Activated T-cell treated with anti-CD3 and anti-CD28 coated beads for 1 hour (primary cell): ENCODE data around the gene CIROP.
A peak's percentile ranks its signal among the peaks of the same experiment; 100 is the strongest.

ENCODE experiments used
- DNase-seq: peaks from one replicate; pipeline ENCODE4 v3.0.0-alpha.2; 2020; ENCODE audit warnings: low read depth

Gene CIROP

GRCh38 chr14:23067847-23068788 is 36.7 kb downstream of the CIROP start:
- no peak for DNase-seq

- no peak for DNase-seq
Observed at GRCh38 chr14:23066855-23067744, 37.7 kb downstream of the CIROP start.

- no peak for DNase-seq
Observed at GRCh38 chr14:23066368-23066767, 38.4 kb downstream of the CIROP start.

- DNase-seq, result no peak
Observed at GRCh38 chr14:23063601-23064000, 41.2 kb downstream of the CIROP start.

- no peak for DNase-seq
Observed at GRCh38 chr14:23062002-23062401, 42.8 kb downstream of the CIROP start.

- DNase-seq, result no peak
Observed at GRCh38 chr14:23060536-23061260, 44.1 kb downstream of the CIROP start.

GRCh38 chr14:23058654-23059504 is 45.9 kb downstream of the CIROP start:
- no peak for DNase-seq

GRCh38 chr14:23057757-23058653 is 46.8 kb downstream of the CIROP start:
- DNase-seq, result peak; percentile 86

- DNase-seq, result peak; percentile 55
Observed at GRCh38 chr14:23056956-23057756, 47.6 kb downstream of the CIROP start, which contains the start of gene CDH24. Gene CDH24 (minus strand): TSS chr14:23057520. CDS start chr14:23055733, 1,787 bp downstream.

- peak; percentile 60 for DNase-seq
Observed at GRCh38 chr14:23056145-23056955, 48.4 kb downstream of the CIROP start.

GRCh38 chr14:23055621-23056144 is 49.1 kb downstream of the CIROP start:
- no peak for DNase-seq

GRCh38 chr14:23055147-23055550 is 49.6 kb downstream of the CIROP start:
- DNase-seq, result no peak

GRCh38 chr14:23054000-23054811 is 50.6 kb downstream of the CIROP start:
- peak; percentile 22 for DNase-seq

- DNase-seq, result no peak
Observed at GRCh38 chr14:23053426-23053825, 51.4 kb downstream of the CIROP start.

- no peak for DNase-seq
Observed at GRCh38 chr14:23052671-23053070, 52.1 kb downstream of the CIROP start.

GRCh38 chr14:23052182-23052623 is 52.6 kb downstream of the CIROP start:
- DNase-seq, result no peak
